GM19099 (cell line): ENCODE measurements around the gene PLAAT2.

Experiments
- POLR2A ChIP-seq: IDR thresholded peaks from 3 replicates; pipeline ENCODE4 v1.6.1; 2011; ENCODE audit warnings: low read depth; ENCODE audit not compliant: insufficient read length; ENCODE audit errors: extremely low read depth

PLAAT2 gene

DNA sequence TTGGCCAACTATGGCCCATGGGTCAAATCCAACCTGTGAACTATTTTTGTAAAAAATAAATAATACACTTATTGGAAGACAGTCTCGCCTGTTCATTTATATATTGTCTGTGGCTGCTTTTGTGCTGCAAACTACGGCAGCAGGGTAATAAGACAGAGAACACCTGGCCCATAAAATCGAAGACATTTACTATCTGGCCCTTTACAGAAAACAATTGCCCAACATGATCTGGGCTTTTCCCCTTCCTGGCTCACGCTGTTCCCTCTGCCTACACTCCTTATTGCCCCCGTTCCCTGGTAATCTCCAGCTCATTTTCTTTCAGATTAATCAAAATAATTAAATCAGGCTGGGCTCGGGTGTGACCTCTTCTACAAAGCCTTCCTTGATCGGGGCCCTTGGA is 5.6 kb downstream of the PLAAT2 start:
- no peak for TF ChIP-seq POLR2A

DNA sequence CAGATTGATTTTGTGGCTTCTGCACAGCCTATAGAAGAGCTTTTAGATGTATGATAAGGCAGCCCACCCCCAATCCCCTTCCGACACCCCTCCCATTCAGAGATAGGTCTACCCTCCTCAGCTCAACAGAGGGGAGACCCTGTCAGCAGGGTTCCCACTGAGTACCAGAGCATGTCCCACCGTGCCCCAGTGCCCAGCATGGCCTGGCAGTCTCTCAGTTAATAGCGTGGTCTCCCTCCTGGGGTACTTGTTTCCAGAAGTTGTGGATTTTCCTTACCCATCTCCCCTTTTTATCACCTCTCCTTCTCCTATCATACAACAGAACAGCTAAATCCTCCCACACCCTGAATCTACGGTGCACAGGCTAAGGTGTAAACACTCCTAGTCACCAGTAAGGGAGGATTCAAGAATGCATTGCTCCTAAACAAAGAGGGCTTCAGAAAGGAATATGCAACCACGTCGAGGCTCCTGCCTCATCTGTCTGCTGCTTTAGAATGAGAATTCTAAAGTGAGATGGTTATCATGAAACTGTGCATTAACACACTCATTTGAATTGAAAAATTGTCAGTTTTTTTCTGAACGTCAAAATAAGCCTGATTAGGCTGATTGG is 6.7 kb downstream of the PLAAT2 start:
- no peak for TF ChIP-seq POLR2A

DNA sequence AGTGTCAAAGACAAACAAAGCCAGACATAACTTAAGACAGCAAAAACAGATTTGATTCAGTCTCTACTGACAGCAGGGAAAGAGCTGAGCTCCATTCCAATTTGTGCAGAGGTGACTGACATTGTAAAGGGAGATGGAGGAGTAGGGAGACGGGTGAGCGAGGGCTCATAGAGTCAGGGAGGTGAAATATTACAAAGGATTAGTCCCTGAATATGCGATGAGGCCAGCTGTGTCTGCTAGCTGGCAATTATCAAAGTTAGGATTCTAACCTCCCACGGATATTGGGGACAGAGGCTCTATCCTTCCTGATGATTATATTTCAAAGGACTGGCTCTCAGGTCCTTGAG is 8.3 kb downstream of the PLAAT2 start:
- TF ChIP-seq POLR2A: no peak

DNA sequence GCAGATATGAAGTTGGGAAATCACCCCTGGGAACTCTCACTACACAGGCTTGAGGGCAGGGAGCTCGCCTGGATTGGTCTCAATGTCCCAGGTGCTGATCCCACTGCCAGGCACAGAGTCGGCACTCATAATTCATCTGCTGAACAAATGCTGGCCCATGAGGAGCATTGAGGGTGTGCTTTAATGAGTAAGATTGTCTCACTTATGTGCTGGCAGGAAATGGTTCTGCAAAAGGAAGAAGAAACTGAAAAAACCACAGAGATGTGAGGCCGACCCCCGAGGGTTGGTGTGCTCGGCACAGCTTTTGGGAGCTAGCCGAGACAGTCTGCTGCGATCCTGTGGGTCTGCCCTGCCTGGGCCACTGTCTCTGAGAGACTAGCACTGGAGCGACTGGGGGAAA is 9.4 kb downstream of the PLAAT2 start:
- TF ChIP-seq POLR2A: peak; percentile 31

DNA sequence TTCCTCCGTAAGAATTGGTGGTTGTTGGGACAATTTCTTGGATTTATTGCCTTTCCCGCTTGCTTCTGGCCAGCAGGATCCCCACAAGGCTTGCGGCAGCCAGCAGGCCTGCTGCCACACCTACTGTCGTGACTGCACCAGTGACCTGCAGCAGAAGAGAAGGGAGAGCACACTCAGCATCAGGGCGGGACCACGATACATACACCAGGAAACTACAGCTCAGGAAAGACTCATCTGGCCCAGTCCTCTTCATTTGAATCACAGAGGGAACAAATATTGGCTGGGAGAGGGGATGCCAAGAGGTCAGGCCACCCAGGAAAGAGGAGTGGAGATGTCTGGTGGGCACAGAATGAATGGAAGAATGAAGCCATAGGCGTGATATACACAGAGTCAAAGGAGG is 10.3 kb downstream of the PLAAT2 start:
- TF ChIP-seq POLR2A: no peak

DNA sequence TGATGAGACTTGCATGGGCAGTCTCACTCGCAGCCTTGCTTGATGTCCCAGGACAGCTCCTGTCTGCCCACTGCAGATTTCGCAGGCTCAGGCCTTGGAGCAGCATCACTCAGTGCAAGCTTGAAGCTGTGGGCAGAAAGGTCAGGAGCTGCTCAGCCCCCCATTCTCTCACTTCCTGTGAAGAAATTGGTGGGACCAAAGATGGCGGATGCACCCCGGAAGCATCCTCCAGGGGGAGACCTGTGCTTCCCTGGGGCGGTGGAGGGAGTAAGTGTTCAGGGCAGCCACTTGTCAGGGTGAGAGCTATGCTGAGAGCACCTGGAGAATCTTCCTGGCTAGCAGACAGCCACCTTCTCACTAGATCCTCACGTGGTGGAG is 11.3 kb downstream of the PLAAT2 start:
- TF ChIP-seq POLR2A: no peak

DNA sequence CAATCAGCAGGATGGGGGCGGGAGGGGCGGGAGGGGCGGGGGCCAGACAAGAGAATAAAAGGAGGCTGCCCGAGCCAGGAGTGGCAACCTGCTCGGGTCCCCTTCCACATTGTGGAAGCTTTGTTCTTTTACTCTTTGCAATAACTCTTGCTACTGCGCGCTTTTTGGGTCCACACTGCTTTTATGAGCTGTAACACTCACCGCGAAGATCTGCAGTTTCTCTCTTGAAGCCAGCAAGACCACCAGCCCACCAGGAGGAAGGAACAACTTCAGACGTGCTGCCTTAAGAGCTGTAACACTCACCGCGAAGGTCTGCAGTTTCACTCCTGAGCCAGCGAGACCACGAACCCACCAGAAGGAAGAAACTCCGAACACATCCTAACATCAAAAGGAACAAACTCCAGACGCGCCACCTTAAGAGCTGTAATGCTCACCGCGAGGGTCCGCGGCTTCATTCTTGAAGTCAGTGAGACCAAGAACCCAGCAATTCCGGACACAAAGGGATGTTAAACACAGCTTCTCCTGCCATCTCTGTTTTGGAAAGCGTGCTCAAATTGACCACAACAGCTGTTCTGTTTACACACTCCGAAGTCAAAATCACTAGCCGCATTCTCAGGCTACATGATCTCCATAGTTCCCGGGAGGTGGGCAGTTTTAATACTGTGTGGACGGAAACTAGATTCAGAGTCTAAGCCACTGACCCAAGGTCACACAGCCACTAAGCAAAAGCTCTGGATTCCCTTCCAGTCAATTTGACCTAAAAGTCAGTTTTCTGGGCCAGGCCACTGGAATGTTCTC is 11.9 kb downstream of the PLAAT2 start:
- TF ChIP-seq POLR2A: no peak

DNA sequence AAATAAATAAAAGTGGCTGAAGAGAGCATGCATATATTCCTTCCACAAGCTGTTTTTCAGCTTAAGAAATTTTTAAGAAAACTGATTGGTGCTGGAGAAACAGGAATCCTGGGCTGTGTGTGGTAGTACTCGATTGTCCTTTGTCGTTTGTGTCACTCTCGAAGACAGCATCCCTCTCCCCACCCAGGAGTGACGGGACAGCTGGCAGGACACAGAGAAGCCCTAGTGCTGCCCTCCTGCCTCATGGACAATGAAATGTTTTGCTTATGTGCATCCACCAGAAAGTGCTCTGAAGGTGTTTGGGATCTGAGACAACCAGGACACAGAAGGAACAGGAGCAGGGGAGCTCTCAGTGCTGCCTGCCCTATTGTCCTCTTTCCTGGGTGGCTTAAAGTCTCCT is 13.8 kb downstream of the PLAAT2 start:
- no peak for TF ChIP-seq POLR2A

DNA sequence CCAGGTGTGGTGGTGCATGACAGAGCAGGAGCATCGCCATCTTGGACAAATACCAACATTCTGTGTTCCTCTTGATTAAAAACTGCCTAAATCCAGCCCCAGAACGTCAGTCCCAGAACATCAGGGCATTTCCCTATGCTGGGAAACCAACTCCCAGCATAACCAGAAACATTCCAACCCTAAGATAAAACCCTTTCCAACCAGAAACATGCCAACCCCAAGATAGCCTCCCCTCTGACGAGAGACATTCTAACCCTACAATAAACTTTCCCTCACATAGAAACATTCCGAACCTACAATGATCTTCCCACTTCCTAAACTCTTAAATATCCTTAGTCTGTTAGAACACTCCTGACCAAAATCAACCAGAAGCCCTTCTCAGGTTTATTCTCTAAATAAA is 15.0 kb downstream of the PLAAT2 start:
- TF ChIP-seq POLR2A: no peak

DNA sequence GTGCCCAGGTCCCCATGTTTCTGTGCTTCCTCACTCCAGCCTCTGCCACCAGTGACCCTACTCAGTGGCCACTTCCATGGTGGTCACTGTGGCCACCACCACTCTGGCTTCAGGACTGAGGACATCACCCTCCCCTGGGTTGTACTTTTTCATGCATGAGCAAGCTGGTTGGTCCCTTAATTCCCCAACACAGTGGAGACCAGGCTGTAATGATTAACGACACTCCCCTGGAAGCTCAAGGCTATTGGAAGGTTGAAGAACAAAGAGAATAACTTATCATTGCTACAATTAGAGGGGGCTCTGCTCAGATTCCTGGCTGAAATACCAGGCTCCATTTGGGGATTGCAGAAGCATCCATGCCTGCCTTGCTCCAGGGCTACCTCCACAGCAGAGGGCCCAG is 16.1 kb downstream of the PLAAT2 start:
- no peak for TF ChIP-seq POLR2A

DNA sequence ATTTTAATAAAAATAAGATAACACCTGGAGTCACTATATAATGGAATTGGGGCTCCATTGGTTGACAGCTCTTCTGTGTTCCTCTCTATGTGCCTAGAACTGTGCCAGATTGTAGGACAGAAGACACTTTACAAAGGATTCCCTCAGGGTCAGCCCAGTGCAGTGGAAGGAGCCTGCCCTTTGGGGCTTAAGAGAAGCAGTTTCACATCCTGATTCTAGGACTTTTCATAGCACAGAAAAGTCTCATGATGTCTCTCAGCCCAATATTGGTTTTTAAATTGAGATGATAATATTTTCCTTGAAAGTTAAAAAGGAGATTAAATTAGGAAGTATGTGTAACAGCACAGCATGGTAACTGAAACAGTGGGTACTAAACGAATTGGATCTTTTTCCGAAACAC is 19.5 kb downstream of the PLAAT2 start:
- no peak for TF ChIP-seq POLR2A

DNA sequence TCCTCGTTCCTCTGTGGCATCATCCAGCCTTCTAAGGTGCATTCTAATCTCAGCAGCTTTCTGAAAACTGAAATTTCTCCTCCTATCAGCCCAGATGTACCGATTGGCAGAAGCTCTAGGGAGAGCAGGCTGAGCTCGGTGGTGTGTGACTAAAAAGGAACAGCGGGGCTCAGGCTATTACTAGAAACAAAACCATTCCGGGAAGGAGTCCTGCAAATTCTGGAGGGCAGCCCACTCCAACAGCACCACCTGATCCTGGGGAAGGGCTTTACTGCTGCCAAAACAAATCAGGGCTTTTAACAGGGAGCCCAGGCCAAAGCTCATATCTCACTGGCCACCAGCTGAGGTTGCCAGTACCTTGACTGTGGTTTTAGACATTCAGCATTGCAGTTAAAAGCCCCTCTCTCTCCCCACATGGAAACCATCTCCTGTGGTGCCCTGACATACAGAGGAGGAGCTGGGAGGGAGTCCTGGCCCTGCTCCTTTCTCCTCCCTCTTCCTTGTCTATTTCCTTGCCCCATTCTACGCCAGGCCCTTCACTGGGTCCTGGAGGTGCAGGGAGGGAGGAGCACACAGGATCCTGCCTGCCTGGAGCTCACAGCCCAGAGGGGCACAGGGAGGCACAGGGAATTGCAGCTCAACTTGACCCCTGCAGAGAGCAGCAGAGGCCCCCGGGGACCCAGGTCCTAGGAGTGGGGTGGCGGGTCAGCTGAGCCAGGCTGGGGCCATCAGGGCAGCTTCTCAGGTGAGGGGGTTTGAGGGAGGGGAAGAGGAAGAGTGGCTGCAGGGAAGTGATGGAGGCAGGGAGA is 25.7 kb downstream of the PLAAT2 start:
- no peak for TF ChIP-seq POLR2A

DNA sequence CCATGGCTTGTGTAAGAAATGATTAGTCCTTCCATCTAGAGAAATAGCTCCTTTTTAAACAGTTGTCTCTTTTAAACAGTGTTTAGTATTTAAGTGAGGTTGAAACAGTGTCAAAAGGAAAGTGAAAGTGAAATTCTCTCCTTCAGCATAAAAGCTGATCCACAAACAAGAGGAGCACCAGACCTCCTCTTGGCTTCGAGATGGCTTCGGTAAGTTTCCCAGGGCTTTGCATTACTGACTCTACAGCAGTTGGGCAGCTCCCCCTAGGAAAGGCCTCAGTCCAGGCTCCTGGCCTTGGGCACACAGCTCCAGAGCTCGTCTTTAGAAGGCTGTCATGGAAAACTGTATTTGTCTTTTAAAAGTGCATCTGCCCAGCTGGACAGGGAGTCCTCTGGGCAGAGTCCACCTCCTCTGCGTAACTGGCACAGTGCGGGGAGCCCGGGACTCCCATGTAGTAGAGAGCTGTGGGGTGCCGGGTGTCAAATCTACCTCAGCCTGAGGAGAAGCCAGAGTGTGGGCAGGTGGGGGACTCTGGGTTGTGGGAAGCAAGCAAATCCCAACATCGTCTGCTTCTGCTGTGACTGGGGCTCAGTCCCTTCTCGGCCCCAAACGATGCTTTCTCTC is 26.4 kb downstream of the PLAAT2 start, which contains the start of gene PLAAT4:
TSS of gene PLAAT4 (plus strand) at position 140 of the 624 bp plus-strand sequence. CDS start at position 201, 61 bp downstream.
- TF ChIP-seq POLR2A: peak; percentile 51

DNA sequence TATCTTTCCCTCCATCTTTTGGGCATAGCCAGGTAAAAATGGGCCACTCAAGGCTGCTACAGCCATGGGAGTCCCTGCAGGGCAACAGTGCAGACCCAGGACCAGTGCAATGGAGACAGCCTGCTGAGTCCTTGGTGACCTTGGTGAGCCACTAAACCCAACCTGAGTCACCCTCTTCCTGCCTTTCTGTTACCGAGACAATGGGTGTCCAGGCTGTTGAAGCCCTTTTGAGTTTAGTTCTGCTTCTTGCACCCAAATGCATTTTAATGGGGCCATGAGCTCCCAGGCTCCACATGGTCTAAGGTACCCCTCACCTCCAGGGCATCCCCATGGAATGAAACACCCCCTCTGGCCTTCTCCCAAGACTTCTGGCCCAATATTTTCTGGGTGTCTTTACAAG is 27.4 kb downstream of the PLAAT2 start:
- TF ChIP-seq POLR2A: no peak

DNA sequence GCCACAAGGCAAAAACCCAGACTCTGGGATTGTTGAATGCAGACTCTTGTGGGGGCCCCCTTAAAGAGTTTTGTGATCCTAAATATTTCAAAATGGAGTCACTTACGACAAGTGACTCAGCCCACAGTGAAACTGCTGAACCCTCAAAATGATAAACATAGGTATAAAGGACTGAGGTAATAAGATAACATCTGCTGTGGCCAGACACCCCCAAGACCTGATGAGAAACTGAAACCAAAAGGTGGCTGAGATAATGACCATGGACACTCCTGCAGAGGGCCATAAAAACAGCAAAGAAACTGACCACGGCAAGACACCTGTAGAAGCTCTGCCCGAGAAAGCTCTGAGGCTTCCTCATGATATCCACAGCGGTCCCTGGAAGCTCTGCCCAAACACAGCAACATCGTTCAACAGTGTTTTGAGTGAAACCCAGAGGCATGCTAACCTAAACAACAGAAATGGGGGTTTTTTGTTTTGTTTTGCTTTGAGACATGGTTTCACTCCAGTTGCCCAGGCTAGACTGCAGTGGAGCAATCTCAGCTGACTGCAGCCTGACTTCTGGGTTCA is 28.2 kb downstream of the PLAAT2 start:
- TF ChIP-seq POLR2A: no peak
